ENCODE results near the gene PPM1H.

DNA sequence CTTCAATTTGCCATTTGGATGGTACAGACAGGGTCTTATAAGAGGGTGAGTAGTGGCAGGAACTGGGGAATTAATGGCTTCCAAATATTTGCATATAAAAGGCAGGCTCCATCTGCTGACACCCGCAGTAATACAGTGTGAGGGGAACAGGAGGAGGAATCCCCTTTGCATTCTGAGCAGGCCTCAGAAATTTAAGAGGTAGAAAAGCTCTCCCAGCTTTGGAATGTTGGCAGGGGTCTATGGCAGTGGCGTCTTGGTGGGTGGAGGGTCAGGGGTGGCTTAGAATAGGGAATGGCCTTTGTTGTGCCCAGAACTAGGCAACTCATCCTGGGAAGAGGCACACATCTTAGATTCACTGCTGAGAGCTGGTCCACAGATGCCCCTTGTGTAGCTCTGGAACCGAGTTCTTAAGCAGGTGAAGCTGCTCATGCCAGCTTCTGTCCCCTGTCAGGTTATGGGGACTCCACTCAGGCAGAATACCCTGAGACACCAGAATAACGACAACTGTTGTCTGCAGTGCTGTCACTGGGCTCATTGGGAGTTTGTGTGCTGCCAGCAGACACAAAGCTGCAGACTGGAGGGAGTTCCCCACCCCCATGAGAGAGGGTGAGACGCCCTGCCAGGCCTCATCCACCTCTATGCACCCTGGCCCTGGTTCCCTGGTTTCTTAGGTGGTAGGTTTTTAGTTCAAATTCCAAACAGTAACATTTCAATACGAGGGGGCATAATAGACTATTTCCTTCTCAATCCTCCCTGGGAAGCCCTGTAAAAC, 278.2 kb downstream of the PPM1H start:
- no peak for TF ChIP-seq TCF7 (CRISPR knock-in tag; IDR thresholded peaks at IDR 0.05; ENCODE audit: low read depth)
- no peak for TF ChIP-seq ELF4 (CRISPR knock-in tag; IDR thresholded peaks at IDR 0.05; ENCODE audit: low read depth)
- TF ChIP-seq NR3C1 (CRISPR knock-in tag; conservative IDR thresholded peaks at IDR 0.05; ENCODE audit: low read depth) = no peak
- no peak for TF ChIP-seq CTCF (IDR thresholded peaks at IDR 0.05)
- TF ChIP-seq, protein P1, sequence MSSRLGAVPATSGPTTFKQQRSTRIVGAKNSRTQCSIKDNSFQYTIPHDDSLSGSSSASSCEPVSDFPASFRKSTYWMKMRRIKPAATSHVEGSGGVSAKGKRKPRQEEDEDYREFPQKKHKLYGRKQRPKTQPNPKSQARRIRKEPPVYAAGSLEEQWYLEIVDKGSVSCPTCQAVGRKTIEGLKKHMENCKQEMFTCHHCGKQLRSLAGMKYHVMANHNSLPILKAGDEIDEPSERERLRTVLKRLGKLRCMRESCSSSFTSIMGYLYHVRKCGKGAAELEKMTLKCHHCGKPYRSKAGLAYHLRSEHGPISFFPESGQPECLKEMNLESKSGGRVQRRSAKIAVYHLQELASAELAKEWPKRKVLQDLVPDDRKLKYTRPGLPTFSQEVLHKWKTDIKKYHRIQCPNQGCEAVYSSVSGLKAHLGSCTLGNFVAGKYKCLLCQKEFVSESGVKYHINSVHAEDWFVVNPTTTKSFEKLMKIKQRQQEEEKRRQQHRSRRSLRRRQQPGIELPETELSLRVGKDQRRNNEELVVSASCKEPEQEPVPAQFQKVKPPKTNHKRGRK (CRISPR knock-in tag; IDR thresholded peaks at IDR 0.05; ENCODE audit: borderline replicate concordance) = no peak
- TF ChIP-seq ZNF317 (CRISPR knock-in tag; IDR thresholded peaks at IDR 0.05; ENCODE audit: borderline replicate concordance, low read depth) = no peak
- no peak for TF ChIP-seq NFE2L1 (CRISPR knock-in tag; IDR thresholded peaks at IDR 0.05)
- TF ChIP-seq ZNF121 (CRISPR knock-in tag; IDR thresholded peaks at IDR 0.05) = no peak
- TF ChIP-seq FOXK1 (CRISPR knock-in tag; IDR thresholded peaks at IDR 0.05) = no peak
- no peak for TF ChIP-seq ATF2 (CRISPR knock-in tag; IDR thresholded peaks at IDR 0.05; ENCODE audit: borderline replicate concordance, low read depth)
- no peak for TF ChIP-seq E2F5 (CRISPR knock-in tag; IDR thresholded peaks at IDR 0.05)
- no peak for TF ChIP-seq ATF3 (CRISPR knock-in tag; conservative IDR thresholded peaks at IDR 0.05)
- TF ChIP-seq FOXP1 (CRISPR knock-in tag; IDR thresholded peaks at IDR 0.05; ENCODE audit: borderline replicate concordance) = no peak
- no peak for TF ChIP-seq JUN (CRISPR knock-in tag; IDR thresholded peaks at IDR 0.05)

Data from WTC11 (cell line).